GM19023 (cell line): ENCODE data around the gene KYNU.
"Not testable (repeated sequence)": the region's sequence is repeated elsewhere in the genome, so short reads cannot be mapped to it uniquely, and the experiment has no call there.

Experiments used
- ATAC-seq: cut with Tn5 transposase; IDR thresholded peaks from one replicate; pipeline ENCODE4 v1.9.1; 2021; ENCODE audit warnings: mild to moderate bottlenecking, moderate library complexity; ENCODE audit not compliant: unreplicated experiment

KYNU gene

DNA sequence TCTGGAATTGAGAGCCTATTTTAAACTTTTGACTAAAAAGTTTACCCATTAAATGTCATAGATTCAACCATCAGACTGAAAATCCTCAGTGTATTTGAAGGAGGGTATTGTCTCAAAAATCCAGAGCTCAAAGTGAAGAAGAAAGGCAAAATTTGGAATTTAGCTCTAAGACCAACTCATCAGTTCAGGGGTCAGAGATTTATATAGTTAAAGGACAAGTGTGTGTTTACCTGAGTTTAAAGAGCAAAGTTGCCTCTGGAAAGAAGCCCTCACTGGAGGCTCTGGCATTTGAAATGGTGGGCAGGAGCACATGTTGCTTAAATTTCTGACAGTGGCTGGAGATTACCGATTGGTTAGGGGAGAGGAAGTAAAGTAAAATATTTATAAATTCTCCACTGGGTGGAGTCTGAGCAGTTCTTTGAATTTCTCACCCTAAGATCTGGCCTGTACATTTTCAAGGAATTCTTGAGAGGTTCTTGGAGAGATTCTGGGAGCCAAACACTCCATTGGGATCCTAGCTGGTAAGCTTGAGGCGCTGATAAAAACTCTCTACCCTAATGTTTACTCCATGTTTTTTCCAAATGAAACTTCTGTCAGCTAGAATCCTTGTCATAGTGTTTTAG lies at the start of gene KYNU:
Gene KYNU (plus strand): TSS at position 449 of the 623 bp plus-strand sequence. CDS start 7,704 bp downstream, outside the sequence.
- ATAC-seq = peak; percentile 57

DNA sequence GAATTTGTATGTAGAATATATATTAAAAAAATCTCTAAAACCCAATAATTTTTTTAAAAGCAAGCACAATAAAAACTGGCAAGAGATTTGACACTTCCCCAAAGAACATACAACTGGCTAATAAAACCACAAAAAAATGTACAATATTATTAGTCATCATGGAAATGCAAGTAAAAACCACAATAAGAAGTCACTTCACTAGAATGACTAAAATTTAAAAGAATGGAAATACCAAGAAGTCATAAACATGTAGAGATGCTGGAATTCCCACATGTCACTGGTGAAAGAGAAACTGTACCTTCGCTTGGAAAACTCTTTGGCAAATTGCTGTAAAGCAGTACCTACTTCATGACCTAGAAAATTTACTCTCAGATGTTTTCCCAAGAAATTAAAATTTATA lies 43.4 kb upstream of the KYNU start:
- ATAC-seq = no peak

DNA sequence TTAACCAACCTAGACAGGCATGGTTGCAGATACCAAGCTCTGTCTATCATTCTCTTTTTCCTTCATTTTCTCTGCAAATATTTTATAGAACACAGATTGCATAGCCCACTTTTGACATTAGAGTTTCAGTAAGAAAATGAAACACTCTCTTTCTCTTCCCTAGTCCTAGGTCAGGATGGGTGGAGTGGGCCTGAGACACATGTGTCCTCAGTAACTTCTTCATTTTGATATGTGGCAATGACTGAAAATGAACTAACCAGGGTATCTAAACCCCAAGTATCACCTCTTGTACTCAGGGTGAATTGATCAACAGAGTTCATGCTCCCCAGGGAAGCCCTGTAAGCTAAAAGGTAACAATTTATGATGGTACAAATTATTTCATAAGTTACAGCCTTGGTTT lies 37.0 kb upstream of the KYNU start:
- no peak for ATAC-seq

DNA sequence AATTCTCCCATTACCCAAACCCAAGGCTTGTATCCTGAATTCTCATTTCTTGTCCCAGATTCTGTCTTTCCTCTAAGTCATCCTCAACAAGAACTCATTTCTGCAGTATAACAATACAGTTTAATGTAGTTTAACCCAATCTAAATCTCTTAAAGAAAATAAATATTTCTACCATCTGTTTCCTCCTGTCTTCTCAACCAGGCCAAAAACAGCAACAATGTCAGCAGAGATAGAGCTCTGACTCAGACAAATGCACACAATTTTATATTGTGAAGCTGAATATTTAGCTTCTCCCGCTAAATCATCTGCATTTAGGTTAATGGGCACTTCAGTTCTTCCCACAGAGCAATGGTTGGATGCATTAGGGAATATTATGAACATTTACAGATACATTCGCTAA lies 35.7 kb upstream of the KYNU start:
- no peak for ATAC-seq

DNA sequence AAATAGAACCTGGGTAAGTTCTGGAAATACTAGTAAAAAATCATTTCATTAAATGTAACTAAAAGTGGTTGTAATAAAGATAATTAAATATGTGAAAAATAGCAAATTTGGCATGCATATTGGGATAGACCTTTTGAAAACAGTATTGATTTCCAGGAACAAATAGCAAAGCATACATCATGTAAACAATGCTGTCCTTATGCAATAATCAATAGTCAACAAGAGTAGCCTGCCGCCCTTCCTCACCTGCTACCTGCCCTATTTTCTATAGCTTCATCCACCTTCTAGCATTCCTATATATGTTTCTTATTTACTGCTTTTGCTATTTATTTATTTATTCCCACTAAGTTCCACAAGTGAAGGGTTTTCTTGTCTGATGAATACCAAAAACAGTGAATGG lies 35.1 kb upstream of the KYNU start:
- ATAC-seq = no peak

DNA sequence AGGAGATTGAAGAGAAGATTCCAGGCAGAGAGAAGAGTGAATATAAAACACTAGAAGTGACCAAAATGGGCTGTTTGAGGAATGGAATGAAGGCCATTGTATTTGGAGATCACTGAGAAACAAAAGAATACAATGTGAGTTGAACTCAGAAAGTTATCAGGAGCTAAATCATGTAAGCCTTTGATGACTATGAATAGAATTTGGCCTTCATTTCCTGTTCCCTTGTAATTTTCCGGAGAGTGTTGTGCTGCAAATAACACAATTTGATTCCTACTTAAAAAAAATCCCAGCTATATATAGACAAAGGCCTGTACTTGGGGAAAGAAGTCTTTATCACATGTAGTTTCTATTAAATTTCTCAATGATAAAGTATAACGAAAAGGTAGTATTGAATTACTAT lies 33.7 kb upstream of the KYNU start:
- ATAC-seq = no peak

DNA sequence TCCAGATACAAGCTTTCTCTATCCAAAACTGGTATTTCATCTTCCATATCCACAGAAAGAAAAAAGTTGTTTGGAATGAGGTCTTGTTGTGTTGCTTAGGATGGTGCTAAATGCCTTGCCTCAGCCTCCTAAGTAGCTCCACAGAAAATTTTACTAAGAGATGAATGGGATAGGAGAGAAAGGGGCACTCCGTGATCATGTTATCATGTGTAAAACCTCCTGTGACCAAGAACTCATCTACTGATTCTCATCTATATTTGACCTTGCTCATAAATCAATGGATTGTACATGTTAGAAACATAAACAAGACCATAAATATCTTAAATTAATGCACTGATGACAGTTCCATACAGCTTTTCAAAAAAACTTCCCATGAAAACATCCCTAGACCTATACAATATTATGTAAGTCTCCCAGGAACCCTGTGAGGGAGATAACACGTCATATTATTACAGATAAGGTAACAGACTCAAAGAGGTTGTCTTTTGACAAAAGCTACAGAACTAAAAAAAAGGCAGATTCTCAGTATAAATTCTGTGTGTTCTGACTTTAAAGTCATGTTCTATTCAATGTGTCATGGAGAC lies 29.3 kb upstream of the KYNU start:
- ATAC-seq = no peak

DNA sequence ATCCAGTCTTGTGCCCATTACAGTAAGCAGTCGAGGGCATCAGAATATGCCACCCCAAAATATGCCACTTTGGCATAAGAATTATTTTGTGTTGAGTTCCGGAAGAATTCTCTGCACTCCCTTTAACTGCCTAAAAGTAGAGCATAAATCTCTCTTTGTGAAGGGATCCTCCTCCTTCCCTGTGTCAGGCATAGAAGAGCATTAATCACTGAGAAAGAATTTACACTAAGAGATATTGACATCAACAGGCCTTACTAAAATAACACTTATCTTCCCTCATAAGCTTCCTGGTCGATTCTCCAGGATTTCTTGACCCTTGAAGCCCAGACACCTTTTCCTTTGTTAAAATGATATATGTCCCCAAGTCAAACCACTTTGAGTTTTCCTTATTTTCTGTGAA lies 27.6 kb upstream of the KYNU start:
- ATAC-seq = no peak

DNA sequence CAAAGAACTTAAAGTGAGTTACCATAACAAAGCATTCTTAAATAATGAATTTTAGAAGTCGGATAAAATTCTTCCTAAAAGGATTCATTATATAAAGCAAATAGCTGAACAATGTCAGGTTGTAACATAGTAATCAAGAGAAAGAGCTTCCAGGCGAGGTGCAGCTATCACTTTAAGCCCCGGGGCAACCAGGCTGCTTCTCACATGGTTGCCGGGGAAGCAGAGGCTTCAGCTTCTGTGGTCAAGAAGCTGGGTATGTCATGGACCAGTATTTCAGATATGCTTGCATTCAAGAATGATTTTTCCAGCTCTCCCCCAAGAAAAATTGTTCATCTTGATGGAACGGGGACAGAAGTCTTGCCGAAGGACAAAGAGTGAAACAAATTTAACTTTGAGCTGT lies 23.6 kb upstream of the KYNU start:
- ATAC-seq = no peak

DNA sequence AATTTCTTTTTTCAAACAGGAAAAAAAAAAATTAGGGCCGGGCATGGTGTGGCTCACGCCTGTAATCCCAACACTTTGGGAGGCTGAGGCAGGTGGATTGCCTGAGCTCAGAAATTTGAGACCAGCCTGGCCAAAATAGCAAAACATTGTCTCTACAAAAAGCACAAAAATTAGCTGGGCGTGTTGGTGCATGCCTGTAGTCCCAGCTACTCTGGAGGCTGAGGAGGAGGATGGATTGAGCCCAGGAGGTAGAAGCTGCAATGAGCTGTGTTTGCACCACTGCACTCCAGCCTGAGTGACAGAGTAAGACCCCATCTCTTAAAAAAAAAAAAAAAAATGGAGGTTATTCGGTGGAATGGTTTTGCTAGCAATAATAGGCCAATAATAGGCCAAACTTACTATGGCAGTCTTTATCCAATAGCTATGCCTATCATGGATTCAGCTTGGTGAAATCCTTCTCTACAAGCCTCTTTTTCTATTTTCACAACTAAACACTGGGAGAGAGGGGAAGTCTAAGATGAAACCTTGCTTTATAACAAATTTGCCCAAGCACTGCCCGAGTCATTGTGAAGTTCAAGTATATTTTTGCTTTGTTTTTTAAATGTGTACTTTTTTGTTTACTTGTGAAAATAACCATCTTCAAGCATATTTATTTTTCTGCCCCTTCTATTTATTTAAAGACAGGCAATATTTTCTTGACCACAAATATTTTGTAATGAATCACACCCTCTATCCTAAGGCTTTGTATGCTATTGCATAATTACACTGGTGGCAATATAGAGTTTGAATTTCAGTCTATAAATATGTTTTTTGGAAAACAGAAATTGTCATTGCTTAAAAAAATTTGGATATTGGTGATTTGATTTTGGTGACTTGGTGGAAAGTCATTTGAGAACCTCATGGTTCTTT lies 20.0 kb upstream of the KYNU start:
- ATAC-seq = no peak

DNA sequence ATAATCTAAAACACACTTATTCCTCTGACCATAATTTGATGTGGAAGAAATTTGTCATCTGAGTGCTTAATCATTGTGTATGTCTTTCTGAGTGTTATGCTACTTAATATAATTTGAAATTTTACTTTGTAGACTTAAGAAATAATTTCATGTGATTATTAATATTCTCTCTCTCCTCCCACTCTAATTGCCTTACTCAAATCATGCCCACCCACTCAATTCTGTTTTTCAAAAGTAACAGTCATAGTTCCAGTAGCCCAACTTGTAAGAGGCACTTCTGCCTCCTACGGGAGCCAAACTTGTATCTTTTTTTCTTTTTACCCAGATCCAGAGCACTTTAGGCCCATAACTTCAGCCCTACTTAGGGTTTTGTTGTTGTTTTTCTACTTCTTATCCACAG lies 18.5 kb upstream of the KYNU start:
- ATAC-seq = no peak

DNA sequence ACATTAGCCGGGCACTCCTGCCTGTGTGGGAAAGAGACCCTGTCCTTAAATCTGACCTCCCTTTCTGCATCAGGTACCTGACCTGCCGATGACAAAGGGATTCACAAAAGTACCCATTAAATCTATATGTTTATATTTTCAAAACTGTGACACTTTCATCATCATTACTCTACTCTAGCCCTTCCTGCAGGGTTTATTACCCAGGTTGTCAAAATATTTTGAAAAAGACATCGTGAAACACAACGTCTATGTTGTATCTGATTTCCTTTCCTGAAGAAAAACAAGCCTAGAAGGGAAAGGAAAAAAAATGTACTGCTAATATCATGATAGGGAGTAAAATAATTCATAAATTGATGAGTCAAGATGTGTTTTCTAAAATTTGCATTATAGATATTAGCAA lies 15.2 kb upstream of the KYNU start:
- no peak for ATAC-seq

DNA sequence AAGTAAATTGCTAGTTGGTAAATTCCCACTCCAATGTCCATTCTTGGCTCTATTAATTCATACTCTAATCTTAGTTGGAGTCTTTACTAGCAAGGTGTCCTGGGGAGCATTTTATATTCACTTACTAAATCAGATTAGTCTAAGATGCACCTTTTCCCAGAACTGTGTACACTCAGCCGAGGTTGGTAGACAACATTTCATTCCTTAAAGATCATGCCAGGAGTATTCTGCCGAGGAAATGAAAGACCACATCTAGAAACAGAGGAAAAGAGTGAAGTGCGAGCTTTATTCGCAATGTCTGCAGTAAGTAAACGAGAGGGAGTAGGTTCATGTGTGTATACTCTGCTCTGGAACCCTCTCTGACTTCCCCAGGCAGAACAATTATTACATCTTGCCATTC lies 14.6 kb upstream of the KYNU start:
- ATAC-seq = no peak

DNA sequence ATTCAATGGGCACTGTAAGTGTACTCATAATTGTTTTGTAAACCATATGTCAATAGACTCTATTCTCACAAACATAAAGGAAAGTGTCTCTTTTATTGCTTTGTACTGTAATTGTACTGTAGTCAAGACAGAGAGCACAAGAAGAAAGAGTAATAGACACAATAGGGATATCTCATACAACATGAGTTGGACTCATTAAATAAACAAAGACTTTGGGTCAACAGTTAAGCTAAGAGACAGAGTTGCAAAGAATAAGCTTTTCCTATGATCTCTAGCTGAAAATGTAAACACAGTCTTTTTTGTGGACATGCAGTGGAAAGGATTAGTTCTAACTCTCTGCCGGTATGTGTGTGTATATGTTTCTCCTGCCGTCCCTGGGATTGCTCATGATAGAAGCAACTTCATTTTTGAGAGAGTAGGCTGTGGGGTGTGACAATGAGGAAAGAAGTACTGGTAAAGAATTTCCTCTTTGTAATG lies 13.9 kb upstream of the KYNU start:
- ATAC-seq = no peak

DNA sequence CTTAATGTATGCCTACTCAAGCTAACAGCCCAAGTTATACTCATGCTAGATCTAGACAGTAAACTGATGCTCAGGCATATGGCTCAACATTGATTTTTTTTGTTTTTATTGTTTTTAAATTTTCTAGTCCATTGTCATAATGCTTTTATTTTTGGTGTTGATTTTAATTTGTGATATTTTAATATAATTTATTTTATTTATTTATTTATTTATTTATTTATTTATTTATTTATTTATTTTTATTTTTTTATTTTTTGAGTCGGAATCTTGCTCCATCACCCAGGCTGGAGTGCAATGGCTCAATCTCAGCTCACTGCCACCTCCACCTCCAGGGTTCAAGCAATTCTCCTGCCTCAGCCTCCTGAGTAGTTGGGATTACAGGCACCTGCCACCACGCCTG lies 12.9 kb upstream of the KYNU start:
- not testable (repeated sequence) for ATAC-seq

DNA sequence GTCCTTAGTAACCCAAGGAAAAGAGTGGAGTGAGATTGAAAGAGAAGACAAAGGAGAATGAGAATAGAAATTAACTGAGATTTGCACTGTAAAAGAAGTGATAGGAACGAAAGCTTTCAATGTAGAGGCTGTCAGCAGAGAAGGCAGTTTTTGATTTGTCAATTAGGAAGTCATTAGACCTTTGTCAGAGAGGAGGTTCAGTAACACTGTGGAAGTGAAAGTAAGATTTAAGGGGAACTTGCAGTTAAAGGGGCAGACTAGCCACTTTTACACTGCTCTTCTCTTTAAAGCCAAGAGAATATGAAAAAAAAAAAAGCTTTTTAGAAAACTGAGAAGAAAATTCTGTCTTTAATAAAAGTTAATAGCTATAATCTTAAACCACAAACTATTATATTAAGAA lies 11.5 kb upstream of the KYNU start:
- ATAC-seq = peak; percentile 92

DNA sequence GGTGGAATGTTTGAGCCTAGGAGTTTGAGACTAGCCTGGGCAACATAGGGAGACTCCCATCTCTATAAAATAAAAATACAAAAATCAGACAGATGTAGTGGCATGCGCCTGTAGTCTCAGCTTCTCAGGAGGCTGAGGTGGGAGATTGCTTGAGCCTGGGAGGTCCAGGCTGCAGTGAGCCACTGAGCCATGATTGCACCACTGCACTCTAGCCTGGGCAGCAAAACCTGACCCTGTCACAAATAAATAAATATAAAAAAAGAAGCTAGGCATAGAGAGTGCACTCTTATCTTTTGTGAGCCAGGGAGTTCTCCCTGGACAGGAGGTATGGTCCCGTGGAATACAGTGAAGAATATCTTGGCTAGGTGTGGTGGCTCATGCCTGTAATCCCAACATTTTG lies 11.0 kb upstream of the KYNU start:
- ATAC-seq = peak; percentile 17

DNA sequence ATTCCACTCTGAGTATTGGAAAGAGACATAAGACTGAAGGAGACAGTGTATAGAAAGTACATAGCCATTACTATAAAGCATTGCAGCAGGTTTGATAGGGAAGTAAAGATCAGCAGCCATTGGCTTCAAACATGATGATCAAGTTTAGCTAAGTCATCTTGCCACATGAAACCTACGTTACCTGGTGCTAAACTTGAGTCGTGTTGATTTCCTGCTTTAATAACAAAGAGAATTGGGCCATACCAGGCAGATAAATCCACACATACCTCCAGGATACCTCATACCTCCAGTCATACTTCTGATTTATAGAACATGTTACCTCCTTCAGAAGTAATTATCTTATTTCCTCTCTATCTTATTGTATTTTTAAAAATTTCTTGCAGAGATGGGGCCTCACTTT lies 10.3 kb upstream of the KYNU start:
- ATAC-seq = no peak

DNA sequence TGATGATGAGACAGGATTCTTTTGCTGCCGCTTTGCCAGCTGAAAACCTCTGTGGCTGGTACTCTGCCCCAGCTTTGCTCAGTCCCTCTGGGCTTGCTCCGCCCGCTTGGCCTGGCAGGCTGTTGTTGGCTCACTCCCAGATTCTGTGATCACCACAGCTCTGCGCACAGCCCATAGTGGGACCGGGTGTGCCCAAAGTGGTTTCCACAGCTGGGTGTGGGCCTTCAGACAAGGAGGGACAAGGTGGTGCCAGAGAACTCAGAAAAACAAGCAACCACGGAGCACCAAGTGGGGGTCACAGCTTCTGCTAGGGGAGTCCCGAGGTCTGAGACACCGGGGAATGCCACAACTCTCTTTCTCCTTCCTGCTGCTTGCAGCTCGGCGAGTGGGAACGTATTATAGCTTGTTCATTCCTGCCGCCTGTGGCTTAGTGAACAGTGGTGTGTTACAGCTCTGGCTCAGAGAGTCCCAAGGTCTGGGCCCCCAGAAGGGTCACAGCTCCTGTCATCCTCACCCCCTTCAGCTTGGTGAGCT lies 9.2 kb upstream of the KYNU start:
- ATAC-seq = peak; percentile 32

DNA sequence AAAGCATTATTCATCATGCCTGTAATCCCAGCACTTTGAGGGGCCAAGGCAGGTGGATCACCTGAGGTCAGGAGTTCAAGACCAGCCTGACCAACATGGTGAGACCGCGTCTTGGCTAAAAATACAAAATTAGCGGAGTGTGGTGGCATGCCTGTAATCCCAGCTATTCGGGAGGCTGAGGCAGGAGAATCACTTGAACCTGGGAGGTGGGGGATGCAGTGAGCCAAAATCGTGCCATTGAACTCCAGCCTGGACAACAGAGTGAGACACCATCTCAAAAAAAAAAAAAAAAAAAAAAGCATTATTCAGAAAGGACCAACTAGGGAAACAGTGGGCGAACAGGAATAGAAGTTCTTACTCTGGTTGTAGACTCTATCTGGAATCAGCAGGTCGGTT lies 8.4 kb upstream of the KYNU start:
- not testable (repeated sequence) for ATAC-seq

DNA sequence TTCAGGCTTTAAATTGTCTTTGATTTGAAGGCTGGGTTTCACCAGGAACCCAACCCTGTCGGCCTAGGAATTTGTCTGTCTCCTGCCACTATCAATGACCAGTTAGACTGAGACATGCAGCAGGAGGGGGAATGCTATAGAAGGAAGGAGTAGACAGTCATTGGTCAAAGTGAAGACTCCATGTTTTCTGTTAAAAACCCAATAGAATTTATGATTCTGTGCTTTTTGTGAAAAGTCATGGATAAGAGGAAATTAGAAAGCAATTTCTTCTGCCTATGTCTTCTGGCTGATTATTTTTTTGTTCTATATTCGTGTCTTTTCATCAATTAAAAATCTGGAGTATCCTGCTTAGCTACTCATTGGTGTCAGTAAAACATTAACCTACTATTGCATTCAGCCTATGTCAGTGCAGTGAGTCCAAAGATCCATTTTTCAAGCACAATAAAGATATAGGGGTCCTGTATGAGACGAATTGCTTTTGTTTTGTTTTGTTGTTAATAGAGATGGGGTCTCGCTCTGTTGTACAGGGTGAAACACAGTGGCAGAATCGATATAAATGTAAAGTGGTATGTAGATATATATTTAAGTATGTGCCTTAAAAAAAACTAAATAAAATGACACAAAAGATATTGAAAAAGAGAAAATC lies 7.9 kb upstream of the KYNU start:
- ATAC-seq = no peak
